ENCODE measurements around the gene GALNTL6. TPM values are rescaled to one million over a fixed set of nuclear protein-coding genes. Genes with fewer than 3 reads are reported as not detected.
"Not testable (repeated sequence)": the region's sequence is repeated elsewhere in the genome, so short reads cannot be mapped to it uniquely, and the experiment has no call there.

GALNTL6 gene
- total RNA-seq, 1 experiment from 2014 or later = not detected

GRCh38 chr4:172963498-172964294 lies 1150.5 kb downstream of the GALNTL6 start:
- no peak overlapping the region for H2BK20ac ChIP-seq (ENCODE audit: low read depth, low read length, poor library complexity, severe bottlenecking)
- H4K5ac ChIP-seq (ENCODE audit: insufficient read length, low read depth, low read length) = no peak overlapping the region
- H2AFZ ChIP-seq (ENCODE audit: low read length) = no peak overlapping the region
- H2BK5ac ChIP-seq (ENCODE audit: insufficient read length, low read length) = no peak overlapping the region
- no peaks in the 10 kb centered on the region for H3K4me1 Mint-ChIP-seq
- no peak overlapping the region for H2AK5ac ChIP-seq (ENCODE audit: insufficient read length, low read length)
- H4K91ac ChIP-seq (ENCODE audit: insufficient read length, low read depth, low read length) = no peak overlapping the region
- no peaks in the 10 kb centered on the region for H3K23me2 ChIP-seq (ENCODE audit: insufficient read length, low read depth, low read length, poor library complexity, severe bottlenecking)
- H3K79me1 ChIP-seq (ENCODE audit: insufficient read depth, low read depth, low read length, poor library complexity, severe bottlenecking) = no peaks in the 10 kb centered on the region
- H3K4ac ChIP-seq (ENCODE audit: low read depth, low read length) = no peak overlapping the region
- WGBS (ENCODE audit: extremely low coverage, insufficient read length, low lambda C conversion rate) = no CpG with 5 or more reads among the region's 5 CpGs
- H4K20me1 ChIP-seq (ENCODE audit: control insufficient read depth, insufficient read depth, insufficient read length) = no peaks in the 10 kb centered on the region
- no peak overlapping the region for H2BK12ac ChIP-seq (ENCODE audit: insufficient read length, low read depth, low read length)
- H3K4me1 ChIP-seq (ENCODE audit: insufficient read depth, low read length) = no peaks in the 10 kb centered on the region
- H3K27ac Mint-ChIP-seq = no peak overlapping the region; a peak in 1 of 7 replicates
- H3K18ac ChIP-seq (ENCODE audit: insufficient read length, low read depth, low read length) = no peak overlapping the region
- H3K9ac ChIP-seq (ENCODE audit: extremely low read depth, insufficient read length, low read length) = no peak overlapping the region
- H3K36me3 Mint-ChIP-seq (ENCODE audit: insufficient read depth in 1 of 3, low read depth in 3 of 3) = no peaks in the 10 kb centered on the region; a peak in 1 of 7 replicates
- H3K27me3 Mint-ChIP-seq (ENCODE audit: low read depth) = peaks cover 3% of the 10 kb centered on the region; the same call in 1 of the 2 replicates
- no peak overlapping the region for H3K27ac ChIP-seq (ENCODE audit: insufficient read length, low read depth, low read length)
- H3T11ph ChIP-seq (ENCODE audit: low read length) = no peak overlapping the region
- TF ChIP-seq CTCF (conservative IDR thresholded peaks at IDR 0.05) = no peak
- H3K23ac ChIP-seq (ENCODE audit: insufficient read length, low read depth, low read length) = no peak overlapping the region
- no peak overlapping the region for H3K14ac ChIP-seq (ENCODE audit: insufficient read depth, low read length)
- no peak overlapping the region for H4K8ac ChIP-seq (replicated peaks; ENCODE audit: insufficient read length, low read depth, low read length)
- peaks cover 0 to 8% of the 10 kb centered on the region in 2 experiments; a peak in 2 of 5 replicates for H3K9me3 Mint-ChIP-seq
- H3K56ac ChIP-seq (ENCODE audit: insufficient read length, low read depth, low read length) = no peak overlapping the region
- no peak overlapping the region for H3K4me3 Mint-ChIP-seq
- H3K27me3 ChIP-seq (ENCODE audit: insufficient read depth, low read length) = no peaks in the 10 kb centered on the region
- H3K9me3 ChIP-seq (ENCODE audit: control insufficient read depth, low read depth, low read length) = no peaks in the 10 kb centered on the region
- no peak for DNase-seq
- no peak overlapping the region for H2BK120ac ChIP-seq (ENCODE audit: low read depth, low read length, poor library complexity, severe bottlenecking)
- no peak overlapping the region for H3K4me2 ChIP-seq (ENCODE audit: insufficient read depth, insufficient read length, low read length)
- no peaks in the 10 kb centered on the region for H3K79me2 ChIP-seq (ENCODE audit: insufficient read depth, low read length)
- H2BK15ac ChIP-seq (ENCODE audit: low read depth, low read length) = no peak overlapping the region

DNA sequence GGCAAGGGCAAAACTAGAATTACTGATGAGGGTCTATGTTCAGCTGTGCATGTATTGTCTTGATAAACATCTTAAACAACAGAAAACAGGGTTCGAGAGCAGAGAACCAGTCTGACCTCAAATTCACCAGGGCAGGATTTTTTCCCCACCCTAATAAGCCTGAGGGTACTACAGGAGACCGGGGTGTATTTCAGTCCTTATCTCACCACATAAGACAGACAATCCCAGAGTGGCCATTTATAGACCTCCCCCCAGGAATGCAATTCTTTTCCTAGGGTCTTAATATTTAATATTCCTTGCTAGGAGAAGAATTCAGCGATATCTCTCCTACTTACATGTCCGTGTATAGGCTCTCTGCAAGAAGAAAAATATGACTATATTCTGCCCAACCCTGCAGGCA lies 1157.0 kb downstream of the GALNTL6 start:
- not testable (repeated sequence) for H2BK15ac ChIP-seq (ENCODE audit: low read depth, low read length); H2AK5ac ChIP-seq (ENCODE audit: insufficient read length, low read length); H2BK20ac ChIP-seq (ENCODE audit: low read depth, low read length, poor library complexity, severe bottlenecking); H4K20me1 ChIP-seq (ENCODE audit: control insufficient read depth, insufficient read depth, insufficient read length); H4K8ac ChIP-seq (replicated peaks; ENCODE audit: insufficient read length, low read depth, low read length); H3K27ac Mint-ChIP-seq; H3K27me3 ChIP-seq (ENCODE audit: insufficient read depth, low read length); H3K27ac ChIP-seq (ENCODE audit: insufficient read length, low read depth, low read length); DNase-seq; H4K91ac ChIP-seq (ENCODE audit: insufficient read length, low read depth, low read length); H3K18ac ChIP-seq (ENCODE audit: insufficient read length, low read depth, low read length); H3K4me1 ChIP-seq (ENCODE audit: insufficient read depth, low read length); H3K79me1 ChIP-seq (ENCODE audit: insufficient read depth, low read depth, low read length, poor library complexity, severe bottlenecking); H3K23ac ChIP-seq (ENCODE audit: insufficient read length, low read depth, low read length); H3K9ac ChIP-seq (ENCODE audit: extremely low read depth, insufficient read length, low read length); H2AFZ ChIP-seq (ENCODE audit: low read length); H3K14ac ChIP-seq (ENCODE audit: insufficient read depth, low read length); H3K4me2 ChIP-seq (ENCODE audit: insufficient read depth, insufficient read length, low read length); H3K4ac ChIP-seq (ENCODE audit: low read depth, low read length); H3K4me3 Mint-ChIP-seq; H3K23me2 ChIP-seq (ENCODE audit: insufficient read length, low read depth, low read length, poor library complexity, severe bottlenecking); H2BK5ac ChIP-seq (ENCODE audit: insufficient read length, low read length); H3K56ac ChIP-seq (ENCODE audit: insufficient read length, low read depth, low read length); H3K4me1 Mint-ChIP-seq; H3K27me3 Mint-ChIP-seq (ENCODE audit: low read depth); H3K9me3 ChIP-seq (ENCODE audit: control insufficient read depth, low read depth, low read length); H4K5ac ChIP-seq (ENCODE audit: insufficient read length, low read depth, low read length); H3K79me2 ChIP-seq (ENCODE audit: insufficient read depth, low read length); H2BK120ac ChIP-seq (ENCODE audit: low read depth, low read length, poor library complexity, severe bottlenecking); H3T11ph ChIP-seq (ENCODE audit: low read length); H2BK12ac ChIP-seq (ENCODE audit: insufficient read length, low read depth, low read length)
- Mint-ChIP-seq H3K36me3 (ENCODE audit: insufficient read depth in 1 of 3, low read depth in 3 of 3) (peaks cover 3 to 19% (median 9%) of the 10 kb centered on the region in 3 experiments; a peak in 6 of 7 replicates), H3K9me3 (peaks cover 18 to 19% of the 10 kb centered on the region in 2 experiments)
- WGBS (ENCODE audit: extremely low coverage, insufficient read length, low lambda C conversion rate) = no CpG with 5 or more reads among the region's 4 CpGs
